GM10248 (cell line): Measurements from ENCODE around the gene TNIK.

Source experiments
- CTCF ChIA-PET: fragments of 300-600 bp; sonication (Branson Sonifier 250); formaldehyde crosslinking; extraction: SDS; loops from one replicate; lab custom pipeline; 2021; ENCODE audit warnings: antibody characterized with exemption; lab: Yijun Ruan, JAX
- POLR2A ChIA-PET: fragments of 350-650 bp; sonication (Branson Sonifier 250); formaldehyde crosslinking; extraction: SDS; loops from one replicate; lab custom pipeline; 2020; ENCODE audit warnings: antibody characterized with exemption; lab: Yijun Ruan, JAX
- DNase-seq: peaks from one replicate; pipeline ENCODE4 v3.0.0; 2012; ENCODE audit errors: extremely low spot score
- CTCF ChIP-seq: IDR thresholded peaks from 2 replicates; pipeline ENCODE4 v1.5.1; 2012; ENCODE audit warnings: mild to moderate bottlenecking, low read depth; ENCODE audit errors: extremely low read depth, missing control alignments, control extremely low read depth

The TNIK gene

GRCh38 chr3:171490901-171491300 is 30.7 kb upstream of the TNIK start:
- CTCF ChIA-PET, result interaction anchor here (0.8 to 3.0 kb wide), 2 partner anchors 11 kb away, joined by 3 to 11 read pairs; no protein-coding TSS in a partner anchor
- DNase-seq, result no peak
- no peak for TF ChIP-seq CTCF
- POLR2A ChIA-PET, result no interaction called here

- DNase-seq, result no peak
- POLR2A ChIA-PET, result no interaction called here
- CTCF ChIA-PET, result interaction anchor here (3.0 kb wide), 1 partner anchor 10 kb away, joined by 11 read pairs; no protein-coding TSS in a partner anchor
- TF ChIP-seq CTCF, result no peak
Observed at GRCh38 chr3:171489348-171489747, 29.1 kb upstream of the TNIK start.

- TF ChIP-seq CTCF, result no peak
- POLR2A ChIA-PET, result no interaction called here
- no peak for DNase-seq
- CTCF ChIA-PET, result interaction anchor here (3.0 kb wide), 1 partner anchor 9 kb away, joined by 11 read pairs; no protein-coding TSS in a partner anchor
Observed at GRCh38 chr3:171488479-171488878, 28.3 kb upstream of the TNIK start.

- ChIA-PET POLR2A (interaction anchor here (0.6 kb wide), 1 partner anchor 25 kb away, joined by 5 read pairs; no protein-coding TSS in a partner anchor), CTCF (interaction anchor here (0.8 kb wide), 1 partner anchor 79 kb away, joined by 4 read pairs; no protein-coding TSS in a partner anchor)
- no peak for DNase-seq
- no peak for TF ChIP-seq CTCF
Observed at GRCh38 chr3:171487382-171487781, 27.2 kb upstream of the TNIK start.

- TF ChIP-seq CTCF, result no peak
- CTCF ChIA-PET, result interaction anchor here (0.7 to 1.5 kb wide), 4 partner anchors 13 to 298 kb away, joined by 3 to 5 read pairs (median 4); no protein-coding TSS in a partner anchor
- POLR2A ChIA-PET, result no interaction called here
- no peak for DNase-seq
Observed at GRCh38 chr3:171485338-171485737, 25.1 kb upstream of the TNIK start.

- ChIA-PET CTCF (interaction anchor here (1.0 to 1.1 kb wide), 2 partner anchors 13 to 313 kb away, joined by 3 read pairs; no protein-coding TSS in a partner anchor), POLR2A (no interaction called here)
- TF ChIP-seq CTCF, result no peak
- no peak for DNase-seq
Observed at GRCh38 chr3:171481011-171481410, 20.8 kb upstream of the TNIK start.
